Astrocyte (in vitro differentiated cells and primary cell): ENCODE measurements around the gene DNTT. TPM values are rescaled to one million over a fixed set of nuclear protein-coding genes. Genes with fewer than 3 reads are reported as not detected.

Experiments used
- DNase-seq: peaks from one replicate; pipeline ENCODE4 v3.0.0-alpha.2; 2010; ENCODE audit warnings: low read depth
- FAIRE-seq: peaks from 2 replicates; lab custom pipeline; 2011; peaks lifted over from hg19 to GRCh38; lab: Jason Lieb, UNC
- H2AFZ ChIP-seq: 2 replicates; pipeline ENCODE4 v1.6.0; 2012; ENCODE audit warnings: low read depth, low read length, inconsistent platforms
- H3K27ac ChIP-seq: 2 replicates; pipeline ENCODE4 v1.5.1; 2011; ENCODE audit warnings: low read depth, low read length, inconsistent platforms
- H3K27me3 ChIP-seq: 2 replicates; pipeline ENCODE4 v1.6.0; 2011; ENCODE audit warnings: low read length, inconsistent platforms; ENCODE audit not compliant: insufficient read depth
- H3K36me3 ChIP-seq: 2 replicates; pipeline ENCODE4 v1.5.1; 2011; ENCODE audit warnings: low read length, inconsistent platforms; ENCODE audit not compliant: insufficient read depth
- H3K4me1 ChIP-seq: 2 replicates; pipeline ENCODE4 v1.5.1; 2011; ENCODE audit warnings: low read length, inconsistent platforms; ENCODE audit not compliant: insufficient read depth
- H3K4me2 ChIP-seq: 2 replicates; pipeline ENCODE4 v1.6.0; 2012; ENCODE audit warnings: low read length, inconsistent platforms
- H3K4me3 ChIP-seq: 2 replicates; pipeline ENCODE4 v1.5.1; 2011; ENCODE audit warnings: low read depth, mild to moderate bottlenecking, low read length, inconsistent platforms; ENCODE audit not compliant: insufficient read depth
- H3K79me2 ChIP-seq: 2 replicates; pipeline ENCODE4 v1.6.0; 2012; ENCODE audit warnings: mild to moderate bottlenecking, low read length, inconsistent platforms; ENCODE audit not compliant: insufficient read depth
- H3K9ac ChIP-seq: 2 replicates; pipeline ENCODE4 v1.6.0; 2012; ENCODE audit warnings: mild to moderate bottlenecking, low read length, inconsistent platforms
- H3K9me3 ChIP-seq: 2 replicates; pipeline ENCODE4 v1.5.1; 2012; ENCODE audit warnings: low read depth, mild to moderate bottlenecking, low read length, inconsistent platforms; ENCODE audit not compliant: insufficient read depth
- H4K20me1 ChIP-seq: 2 replicates; pipeline ENCODE4 v1.6.0; 2012; ENCODE audit warnings: low read length, inconsistent platforms; ENCODE audit not compliant: insufficient read depth
- H3K27ac Mint-ChIP-seq: one replicate; pipeline ENCODE4 v1.8.0; 2021; ENCODE audit warnings: mild to moderate bottlenecking, mixed read lengths; ENCODE audit not compliant: unreplicated experiment
- H3K27me3 Mint-ChIP-seq: one replicate; pipeline ENCODE4 v1.8.0; 2021; ENCODE audit warnings: low read depth, mixed read lengths; ENCODE audit not compliant: unreplicated experiment
- H3K36me3 Mint-ChIP-seq: one replicate; pipeline ENCODE4 v1.8.0; 2021; ENCODE audit warnings: low read depth, mixed read lengths; ENCODE audit not compliant: unreplicated experiment
- H3K4me1 Mint-ChIP-seq: one replicate; pipeline ENCODE4 v1.8.0; 2021; ENCODE audit warnings: low read depth, mixed read lengths; ENCODE audit not compliant: unreplicated experiment
- H3K4me3 Mint-ChIP-seq: one replicate; pipeline ENCODE4 v1.8.0; 2021; ENCODE audit warnings: mild to moderate bottlenecking, moderate library complexity, mixed read lengths; ENCODE audit not compliant: unreplicated experiment
- H3K9me3 Mint-ChIP-seq: one replicate; pipeline ENCODE4 v1.8.0; 2021; ENCODE audit warnings: mild to moderate bottlenecking, mixed read lengths; ENCODE audit not compliant: unreplicated experiment
- EZH2 ChIP-seq: IDR thresholded peaks from 2 replicates; pipeline ENCODE4 v1.6.1; 2012; ENCODE audit warnings: mild to moderate bottlenecking, low read length, inconsistent platforms; ENCODE audit not compliant: insufficient read depth
- total RNA-seq: library from RNA; stranded (reverse); gene quantifications from 2 replicates; pipeline ENCODE4 v1.2.1, GENCODE V29; 2021
- TF ChIP-seq, protein P1 (sequence below): IDR thresholded peaks from 2 replicates; pipeline ENCODE4 v1.5.1; 2011; ENCODE audit warnings: low read depth, mild to moderate bottlenecking, inconsistent platforms, low read length, moderate library complexity; ENCODE audit not compliant: insufficient read depth

DNTT gene
- total RNA-seq, 1 donor from 2014 or later: not detected

DNA sequence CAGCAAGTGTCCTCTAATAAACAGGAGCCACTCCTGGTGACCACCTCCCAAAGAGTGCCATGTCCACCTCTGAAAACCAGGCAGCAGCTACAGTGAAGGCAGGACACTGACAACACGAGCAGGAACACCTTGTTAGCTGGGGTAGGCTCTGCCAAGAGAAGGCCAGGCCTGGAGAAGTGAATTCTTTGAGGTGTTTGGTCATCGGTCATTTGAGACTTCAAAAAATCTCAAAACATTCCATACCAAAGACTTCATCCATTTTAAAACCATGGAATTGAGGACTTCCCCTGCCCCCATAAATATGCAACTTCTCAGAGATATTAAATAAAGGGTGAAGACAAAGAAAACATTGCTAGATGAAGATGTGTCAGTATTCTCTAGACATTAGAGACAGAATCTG is 82.9 kb downstream of the DNTT start:
- Mint-ChIP-seq H3K27ac (peak overlapping the region; percentile 92), H3K4me3 (no peak overlapping the region), H3K27me3 (peaks cover 26% of the 10 kb centered on the region), H3K36me3 (peaks cover 10% of the 10 kb centered on the region), H3K4me1 (peaks cover 9% of the 10 kb centered on the region), H3K9me3 (peaks cover 11% of the 10 kb centered on the region)
- H2AFZ ChIP-seq: no peak overlapping the region
- no peaks in the 10 kb centered on the region for H3K9me3 ChIP-seq
- peak; percentile 63 for FAIRE-seq
- H3K4me1 ChIP-seq: peaks cover 10% of the 10 kb centered on the region
- H3K36me3 ChIP-seq: no peaks in the 10 kb centered on the region
- H3K27me3 ChIP-seq: peaks cover 4% of the 10 kb centered on the region
- H3K9ac ChIP-seq: no peak overlapping the region
- H3K4me2 ChIP-seq: peak overlapping the region; percentile 65
- no peak overlapping the region for H3K4me3 ChIP-seq
- DNase-seq: peak; percentile 34
- H3K79me2 ChIP-seq: no peaks in the 10 kb centered on the region
- H4K20me1 ChIP-seq: no peaks in the 10 kb centered on the region
- H3K27ac ChIP-seq: no peak overlapping the region
- no peak for TF ChIP-seq EZH2
- TF ChIP-seq, protein P1, sequence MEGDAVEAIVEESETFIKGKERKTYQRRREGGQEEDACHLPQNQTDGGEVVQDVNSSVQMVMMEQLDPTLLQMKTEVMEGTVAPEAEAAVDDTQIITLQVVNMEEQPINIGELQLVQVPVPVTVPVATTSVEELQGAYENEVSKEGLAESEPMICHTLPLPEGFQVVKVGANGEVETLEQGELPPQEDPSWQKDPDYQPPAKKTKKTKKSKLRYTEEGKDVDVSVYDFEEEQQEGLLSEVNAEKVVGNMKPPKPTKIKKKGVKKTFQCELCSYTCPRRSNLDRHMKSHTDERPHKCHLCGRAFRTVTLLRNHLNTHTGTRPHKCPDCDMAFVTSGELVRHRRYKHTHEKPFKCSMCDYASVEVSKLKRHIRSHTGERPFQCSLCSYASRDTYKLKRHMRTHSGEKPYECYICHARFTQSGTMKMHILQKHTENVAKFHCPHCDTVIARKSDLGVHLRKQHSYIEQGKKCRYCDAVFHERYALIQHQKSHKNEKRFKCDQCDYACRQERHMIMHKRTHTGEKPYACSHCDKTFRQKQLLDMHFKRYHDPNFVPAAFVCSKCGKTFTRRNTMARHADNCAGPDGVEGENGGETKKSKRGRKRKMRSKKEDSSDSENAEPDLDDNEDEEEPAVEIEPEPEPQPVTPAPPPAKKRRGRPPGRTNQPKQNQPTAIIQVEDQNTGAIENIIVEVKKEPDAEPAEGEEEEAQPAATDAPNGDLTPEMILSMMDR: no peak

- TF ChIP-seq, protein P1: no peak
- no peak for TF ChIP-seq EZH2
- DNase-seq: no peak
- Histone ChIP-seq H3K9ac (no peak overlapping the region), H3K4me1 (peaks cover 10% of the 10 kb centered on the region), H3K4me3 (no peak overlapping the region), H3K36me3 (no peaks in the 10 kb centered on the region), H3K27me3 (peaks cover 5% of the 10 kb centered on the region), H3K9me3 (no peaks in the 10 kb centered on the region), H2AFZ (no peak overlapping the region), H3K4me2 (peak overlapping the region; percentile 65), H3K79me2 (no peaks in the 10 kb centered on the region), H3K27ac (no peak overlapping the region), H4K20me1 (no peaks in the 10 kb centered on the region)
- peaks cover 9% of the 10 kb centered on the region for H3K4me1 Mint-ChIP-seq
- peaks cover 9% of the 10 kb centered on the region for H3K36me3 Mint-ChIP-seq
- H3K9me3 Mint-ChIP-seq: peaks cover 11% of the 10 kb centered on the region
- H3K27ac Mint-ChIP-seq: peak overlapping the region; percentile 72
- H3K4me3 Mint-ChIP-seq: no peak overlapping the region
- peaks cover 24% of the 10 kb centered on the region for H3K27me3 Mint-ChIP-seq
- peak; percentile 54 for FAIRE-seq
Observed at GRCh38 chr10:96387601-96388000, 83.4 kb downstream of the DNTT start.

Other genes starting within 250 kb of the DNTT start
- 19.3 and 24.1 TPM in 2 replicates for gene ZNF518A, start 174.1 kb upstream of the DNTT start, total RNA-seq
- gene BLNK, start 32.9 kb upstream of the DNTT start, total RNA-seq: not detected in 2 replicates
- gene OPALIN, start 54.6 kb downstream of the DNTT start, total RNA-seq: not detected in 2 replicates
- gene TLL2, start 209.5 kb downstream of the DNTT start, total RNA-seq: 7.6 and 9.6 TPM in 2 replicates